ENCODE measurements around the gene CENPK. TPM values are rescaled to one million over a fixed set of nuclear protein-coding genes. Genes with fewer than 3 reads are reported as not detected.

Gene CENPK
- total and polyA plus RNA-seq, 2 of the 8 experiments (the other 6 are each of a cell fraction or from before 2014, with no cell fraction given): 13.3 to 50.9 TPM

GRCh38 chr5:65482296-65482735 is 80.7 kb downstream of the CENPK start:
- Histone ChIP-seq H4K91ac (replicated peaks; ENCODE audit: insufficient read length, low read length) (peak overlapping the region; percentile 63), H3K79me2 (ENCODE audit: control insufficient read depth in 1 of 2, insufficient read depth in 2 of 2, low read length in 2 of 2) (no peaks in the 10 kb centered on the region), H2BK15ac (ENCODE audit: low read length) (no peak overlapping the region), H2BK20ac (ENCODE audit: low read length) (no peak overlapping the region), H4K5ac (ENCODE audit: insufficient read length, low read depth, low read length) (peak overlapping the region; percentile 65), H3K4me1 (replicated peaks in 1 of 4; ENCODE audit: control insufficient read depth in 3 of 4, insufficient read depth in 4 of 4, low read length in 3 of 4) (peaks cover 0 to 11% (median 6%) of the 10 kb centered on the region in 4 experiments; a peak in 4 of 7 replicates), H2BK12ac (ENCODE audit: low read depth, low read length) (no peak overlapping the region), H3K36me3 (ENCODE audit: control insufficient read depth in 2 of 4, insufficient read depth in 4 of 4, low read length in 3 of 4) (no peaks in the 10 kb centered on the region), H2AFZ (ENCODE audit: low read length) (no peak overlapping the region), H3K23ac (ENCODE audit: insufficient read length) (no peak overlapping the region), H2BK5ac (ENCODE audit: low read depth, low read length) (no peak overlapping the region), H3K23me2 (ENCODE audit: low read depth, low read length) (peaks cover 15% of the 10 kb centered on the region), H3K14ac (ENCODE audit: insufficient read length) (no peak overlapping the region), H3K4me2 (ENCODE audit: insufficient read depth in 1 of 2, low read depth in 2 of 2, low read length in 2 of 2) (peak overlapping the region; percentile 61 to 81), H3K9ac (replicated peaks in 1 of 4; ENCODE audit: extremely low read depth in 1 of 4, low read depth in 3 of 4, low read length in 3 of 4) (peak overlapping the region in 2 of 4 experiments; percentile 35 to 41; a peak in 2 of 7 replicates), H2AK5ac (ENCODE audit: low read depth, low read length) (no peak overlapping the region), H3K79me1 (ENCODE audit: low read depth, low read length) (no peaks in the 10 kb centered on the region), H3K18ac (ENCODE audit: extremely low read depth, low read length) (peak overlapping the region; percentile 9; the same call in 1 of the 2 replicates), H3K27ac (ENCODE audit: low read depth, low read length) (peak overlapping the region; percentile 77), H3K4me3 (ENCODE audit: extremely low read depth in 1 of 4, insufficient read depth in 2 of 4, low read depth in 3 of 4, low read length in 4 of 4) (peak overlapping the region; percentile 50 to 79 (median 60); a peak in 7 of 8 replicates), H2BK120ac (replicated peaks; ENCODE audit: low read depth, low read length) (peak overlapping the region; percentile 8), H4K20me1 (replicated peaks in 1 of 2; ENCODE audit: control insufficient read depth in 1 of 2, insufficient read depth in 2 of 2, low read length in 2 of 2) (no peaks in the 10 kb centered on the region), H3K9me3 (ENCODE audit: insufficient read depth in 2 of 2, low read depth in 1 of 2, low read length in 1 of 2) (peaks cover 0 to 3% of the 10 kb centered on the region in 2 experiments; a peak in 1 of 4 replicates), H3K4ac (replicated peaks; ENCODE audit: insufficient read length, low read depth, low read length) (no peak overlapping the region), H3K56ac (replicated peaks; ENCODE audit: insufficient read length, low read depth, low read length) (no peak overlapping the region), H3K27me3 (replicated peaks in 1 of 4; ENCODE audit: control insufficient read depth in 3 of 4, extremely low read depth in 1 of 4, insufficient read depth in 3 of 4, low read length in 3 of 4) (no peaks in the 10 kb centered on the region), H4K8ac (ENCODE audit: extremely low read depth, insufficient read depth, low read length) (no peak overlapping the region)
- DNase-seq (ENCODE audit: low read depth in 1 of 2, low spot score in 2 of 2) (no peak), FAIRE-seq (peak; percentile 28)
- ChIA-PET POLR2A (ENCODE audit: partially characterized antibody) (interaction anchor here (0.7 to 2.0 kb wide), 7 partner anchors 30 to 836 kb away, joined by 3 to 7 read pairs (median 3); partner anchors contain the start of genes CENPK, CWC27, PPWD1 and SREK1IP1), CTCF (ENCODE audit: partially characterized antibody) (interaction anchor here (0.6 to 6.6 kb wide), 24 partner anchors 17 to 1371 kb away, joined by 3 to 63 read pairs (median 4); no protein-coding TSS in a partner anchor)
- TF ChIP-seq KDM4A (IDR thresholded peaks at IDR 0.05; ENCODE audit: low read depth, low read length, severe bottlenecking) (peak; percentile 9), YY1 (IDR thresholded peaks at IDR 0.05; ENCODE audit: low read depth, low read length) (no peak)
- 8% methylated on average over 6 of the region's 6 CpGs; no CpG with 5 or more reads in 1 of the 2 experiments for WGBS, 2 experiments (ENCODE audit: extremely low coverage in 1 of 2, insufficient coverage in 1 of 2, insufficient read length in 1 of 2, insufficient replicate concordance in 2 of 2, low coverage in 1 of 2, low lambda C conversion rate in 2 of 2, missing lambda C conversion rate in 1 of 2)

Measured in H1 (cell line).